HCT116 (cell line): ENCODE data around the gene KCND2.

Experiments
- CTCF ChIP-seq, 3 experiments: fragments of 200-600 bp in 1 of 3; sonication (generic) in 1 of 3; IDR thresholded peaks in 2 of 3; conservative IDR thresholded peaks in 1 of 3; 2 replicates each; pipeline ENCODE4 v1.5.1; 2012 to 2017; ENCODE audit warnings: low read depth in 2 of 3, low read length in 2 of 3, antibody characterized with exemption in 1 of 3, borderline replicate concordance in 1 of 3, control low read depth in 1 of 3, mild to moderate bottlenecking in 1 of 3, mixed read lengths in 1 of 3, mixed run types in 1 of 3, moderate library complexity in 1 of 3; ENCODE audit not compliant: insufficient read depth in 1 of 3
- EZH2 ChIP-seq: fragments of 200-600 bp; sonication (generic); IDR thresholded peaks from 2 replicates; pipeline ENCODE4 v1.6.1; 2017; ENCODE audit warnings: antibody characterized with exemption, mixed run types
- MAX ChIP-seq: IDR thresholded peaks from 2 replicates; pipeline ENCODE4 v1.6.1; 2012
- REST ChIP-seq: IDR thresholded peaks from 2 replicates; pipeline ENCODE4 v1.6.1; 2012; ENCODE audit warnings: low read depth
- SRF ChIP-seq: IDR thresholded peaks from 2 replicates; pipeline ENCODE4 v1.6.1; 2012; ENCODE audit warnings: low read depth
- YY1 ChIP-seq: IDR thresholded peaks from 2 replicates; pipeline ENCODE4 v1.6.1; 2011; ENCODE audit warnings: low read length, low read depth, moderate library complexity, mild to moderate bottlenecking; ENCODE audit not compliant: insufficient replicate concordance; ENCODE audit errors: extremely low read depth
- ZFX ChIP-seq: fragments of 450-650 bp; IDR thresholded peaks from 2 replicates; pipeline ENCODE4 v1.6.1; 2017

- TF ChIP-seq CTCF (IDR thresholded peaks at IDR 0.05 in 2 of 3, conservative IDR thresholded peaks at IDR 0.05 in 1 of 3; ENCODE audit: borderline replicate concordance in 1 of 3, insufficient read depth in 1 of 3, low read depth in 2 of 3, low read length in 2 of 3), result no peak
- no peak for TF ChIP-seq EZH2
- no peak for TF ChIP-seq MAX
- TF ChIP-seq ZFX, result no peak
- no peak for TF ChIP-seq YY1
- no peak for TF ChIP-seq REST
- no peak for TF ChIP-seq SRF
These were observed 460.9 kb downstream of the KCND2 start for GRCh38 chr7:120733835-120734234.
